Transverse colon (tissue), 4 donors: ENCODE results near the gene C10orf71. TPM values are rescaled to one million over a fixed set of nuclear protein-coding genes. Genes with fewer than 3 reads are reported as not detected.

ENCODE experiments used
- DNase-seq: peaks from one replicate; pipeline ENCODE4 v3.0.0-alpha.2; 2019
- H3K27ac ChIP-seq, 4 donors: fragments of 200-600 bp; sonication (generic); 2 replicates each; pipeline ENCODE4 v1.5.1; 2016 to 2018; ENCODE audit warnings: inconsistent platforms in 4 of 4
- H3K27me3 ChIP-seq: fragments of 200-600 bp; sonication (generic); 2 replicates; pipeline ENCODE4 v1.5.1; 2017; ENCODE audit warnings: inconsistent platforms
- H3K36me3 ChIP-seq, 4 donors: fragments of 200-600 bp; sonication (generic); 2 replicates each; pipeline ENCODE4 v1.5.1; 2017 to 2019; ENCODE audit warnings: inconsistent platforms in 4 of 4
- H3K4me1 ChIP-seq, 4 donors: fragments of 200-600 bp; sonication (generic); 2 replicates each; pipeline ENCODE4 v1.5.1; 2017 to 2020; ENCODE audit warnings: inconsistent platforms in 4 of 4
- H3K4me3 ChIP-seq, 4 donors: fragments of 200-600 bp; sonication (generic); 1 replicate in 1 of 4; 2 replicates in 3 of 4; pipeline versions ENCODE4 v1.5.1 to v1.6.1; 2017 to 2019; ENCODE audit warnings: inconsistent platforms in 4 of 4
- H3K9me3 ChIP-seq, 2 donors: fragments of 200-600 bp; sonication (generic); 2 replicates each; pipeline ENCODE4 v1.5.1; 2017 to 2019; ENCODE audit warnings: inconsistent platforms in 2 of 2
- EP300 ChIP-seq: sonication (generic); formaldehyde crosslinking; IDR thresholded peaks from one replicate; pipeline ENCODE4 v1.6.1; 2017; ENCODE audit warnings: antibody characterized with exemption, low read depth
- POLR2A ChIP-seq: fragments of 450-650 bp; IDR thresholded peaks from one replicate; pipeline ENCODE4 v1.6.1; 2016; ENCODE audit warnings: antibody characterized with exemption, mild to moderate bottlenecking, moderate library complexity
- POLR2AphosphoS5 ChIP-seq, 3 donors: sonication (generic); formaldehyde crosslinking; IDR thresholded peaks; one replicate each; pipeline ENCODE4 v1.6.1; 2016; ENCODE audit warnings: antibody characterized with exemption in 3 of 3
- WGBS, 2 donors: methylation state at CpG; one replicate each; pipeline ENCODE4 v1.1.5; 2018; ENCODE audit warnings: low coverage in 1 of 2; 5-methylcytosine and 5-hydroxymethylcytosine counted together
- in situ Hi-C, 4 donors: fragments of 200-750 bp; cut with MboI; loops; one replicate each; pipeline versions ENCODE4 v1.15.0 to v1.15.1; 2017; ENCODE audit warnings: low sequenced_read_pairs in 3 of 4, low pct_ligation_motif_present in 1 of 4, low pct_unique_long_range_greater_than_20kb in 1 of 4
- intact Hi-C: fragments of 100-400 bp; cut with DNase I; formaldehyde crosslinking; loops from one replicate; pipeline ENCODE4 v1.15.1; 2023; ENCODE audit warnings: low total_unique reads
- total RNA-seq, 4 donors: library from RNA; depleted of rRNA; stranded (reverse); fragments of >200 nt; gene quantifications; one replicate each; pipeline ENCODE4 v1.1.0, GENCODE V29; 2016
- TF ChIP-seq, protein P1 (sequence below), 5 experiments: fragments of 200-600 bp in 3 of 5; fragments of 450-650 bp in 2 of 5; sonication (generic) in 3 of 5; IDR thresholded peaks; 1 replicate in 2 of 5; 2 replicates in 3 of 5; pipeline ENCODE4 v1.5.1; 2016 to 2017; ENCODE audit warnings: antibody characterized with exemption in 5 of 5, inconsistent platforms in 3 of 5, mild to moderate bottlenecking in 2 of 5, moderate library complexity in 1 of 5

The C10orf71 gene
- total RNA-seq, 4 donors from 2014 or later = under 0.01 TPM; not detected in 3

GRCh38 chr10:49286686-49287085, 12.3 kb upstream of the C10orf71 start:
- in situ Hi-C loops = no loop called here
- no peaks in the 10 kb centered on the region for H3K9me3 ChIP-seq

DNA sequence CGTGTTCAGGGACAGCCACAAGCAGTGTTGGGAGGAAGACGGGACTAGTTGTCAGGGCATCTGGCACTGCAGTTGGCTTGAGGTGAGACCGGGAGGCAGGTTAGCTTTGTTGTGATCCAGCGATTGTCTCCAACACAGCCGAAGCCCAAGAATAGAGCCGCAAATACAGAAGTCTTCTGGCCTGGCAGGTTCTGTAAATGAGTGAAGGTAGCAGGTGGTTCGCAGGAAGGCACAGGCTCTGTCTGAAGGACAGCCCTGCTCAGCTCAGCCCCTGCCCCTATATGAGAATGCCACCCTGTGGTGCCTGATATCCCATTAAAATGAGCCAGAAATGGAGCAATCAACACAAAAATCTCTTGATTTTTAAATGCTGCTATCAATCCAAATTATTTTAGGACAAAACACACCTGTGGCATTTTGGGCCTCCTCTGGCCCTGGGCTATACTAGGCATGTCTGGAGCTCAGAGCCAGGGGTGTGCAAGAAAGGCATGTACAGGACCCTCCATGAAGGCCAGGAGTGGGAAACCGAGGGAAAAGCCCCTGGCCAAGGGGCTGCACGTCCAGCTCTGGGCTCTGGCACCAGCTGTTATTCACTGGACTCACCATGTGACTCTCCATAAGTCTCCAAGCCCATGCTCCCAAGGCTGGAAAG, 11.2 kb upstream of the C10orf71 start:
- no peaks in the 10 kb centered on the region for H3K9me3 ChIP-seq
- in situ Hi-C loops = no loop called here
- no peak for DNase-seq
- 82% methylated on average over 8 of the region's 9 CpGs; no CpG with 5 or more reads in 1 of the 2 donors for WGBS, 2 donors
- TF ChIP-seq POLR2A (no peak), POLR2AphosphoS5 (IDR thresholded peaks at IDR 0.05) (no peak), EP300 (no peak)
- TF ChIP-seq, protein P1, sequence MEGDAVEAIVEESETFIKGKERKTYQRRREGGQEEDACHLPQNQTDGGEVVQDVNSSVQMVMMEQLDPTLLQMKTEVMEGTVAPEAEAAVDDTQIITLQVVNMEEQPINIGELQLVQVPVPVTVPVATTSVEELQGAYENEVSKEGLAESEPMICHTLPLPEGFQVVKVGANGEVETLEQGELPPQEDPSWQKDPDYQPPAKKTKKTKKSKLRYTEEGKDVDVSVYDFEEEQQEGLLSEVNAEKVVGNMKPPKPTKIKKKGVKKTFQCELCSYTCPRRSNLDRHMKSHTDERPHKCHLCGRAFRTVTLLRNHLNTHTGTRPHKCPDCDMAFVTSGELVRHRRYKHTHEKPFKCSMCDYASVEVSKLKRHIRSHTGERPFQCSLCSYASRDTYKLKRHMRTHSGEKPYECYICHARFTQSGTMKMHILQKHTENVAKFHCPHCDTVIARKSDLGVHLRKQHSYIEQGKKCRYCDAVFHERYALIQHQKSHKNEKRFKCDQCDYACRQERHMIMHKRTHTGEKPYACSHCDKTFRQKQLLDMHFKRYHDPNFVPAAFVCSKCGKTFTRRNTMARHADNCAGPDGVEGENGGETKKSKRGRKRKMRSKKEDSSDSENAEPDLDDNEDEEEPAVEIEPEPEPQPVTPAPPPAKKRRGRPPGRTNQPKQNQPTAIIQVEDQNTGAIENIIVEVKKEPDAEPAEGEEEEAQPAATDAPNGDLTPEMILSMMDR (IDR thresholded peaks at IDR 0.05) = no peak
- intact Hi-C loops = no loop called here
- no peak overlapping the region for H3K4me3 ChIP-seq
- H3K27me3 ChIP-seq = no peaks in the 10 kb centered on the region
- no peak overlapping the region for H3K27ac ChIP-seq
- no peaks in the 10 kb centered on the region for H3K36me3 ChIP-seq
- H3K4me1 ChIP-seq = no peaks in the 10 kb centered on the region

More at GRCh38 chr10:49286686-49287085, 12.3 kb upstream of the C10orf71 start:
- H3K36me3 ChIP-seq = no peaks in the 10 kb centered on the region
- intact Hi-C loops = no loop called here
- no peak overlapping the region for H3K4me3 ChIP-seq
- no peak overlapping the region for H3K27ac ChIP-seq
- DNase-seq = no peak
- H3K4me1 ChIP-seq = no peaks in the 10 kb centered on the region
- TF ChIP-seq POLR2AphosphoS5 (IDR thresholded peaks at IDR 0.05) = no peak
- no peak for TF ChIP-seq POLR2A
- TF ChIP-seq EP300 = no peak
- TF ChIP-seq, protein P1 (IDR thresholded peaks at IDR 0.05) = no peak
- 62% methylated on average over 4 of the region's 4 CpGs; no CpG with 5 or more reads in 1 of the 2 donors for WGBS, 2 donors
- H3K27me3 ChIP-seq = no peaks in the 10 kb centered on the region

DNA sequence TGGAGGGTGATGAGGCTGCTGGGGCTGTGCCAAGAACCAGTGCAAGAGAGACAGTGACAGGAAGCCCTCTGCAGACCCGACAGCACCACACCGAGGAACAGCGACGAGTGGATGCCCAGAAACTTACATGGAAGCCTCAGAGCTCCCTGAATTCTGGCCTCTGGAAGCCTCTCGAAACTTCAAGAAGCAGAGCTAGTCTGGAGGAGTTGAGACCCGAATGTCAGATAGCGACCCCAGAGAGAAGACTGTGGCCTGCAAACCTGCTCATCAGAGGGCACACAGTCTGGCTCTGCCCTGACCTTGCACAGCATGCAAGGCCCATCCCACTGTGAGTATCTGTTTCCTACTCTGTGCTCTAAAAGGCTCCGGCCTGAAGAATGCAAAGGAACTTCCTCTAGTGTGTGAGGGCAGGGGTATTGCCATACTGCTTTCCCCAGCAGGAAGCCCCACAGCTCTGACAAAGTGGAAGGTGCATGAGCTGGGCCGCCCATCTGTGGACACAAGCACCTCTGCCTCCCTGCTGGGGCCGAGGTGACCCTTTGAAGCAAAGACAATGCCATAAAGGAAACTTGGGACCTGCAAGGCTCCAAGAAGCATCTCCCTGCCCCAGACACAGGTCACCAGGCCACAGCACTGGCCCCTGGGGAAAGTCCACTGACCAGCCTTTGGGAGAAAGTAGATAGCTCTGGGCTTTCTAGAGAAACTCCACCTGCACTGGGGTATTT, 10.5 kb upstream of the C10orf71 start:
- Histone ChIP-seq H3K27ac (no peak overlapping the region), H3K4me1 (no peaks in the 10 kb centered on the region), H3K36me3 (no peaks in the 10 kb centered on the region), H3K9me3 (no peaks in the 10 kb centered on the region), H3K27me3 (no peaks in the 10 kb centered on the region), H3K4me3 (no peak overlapping the region)
- no peak for TF ChIP-seq POLR2AphosphoS5 (IDR thresholded peaks at IDR 0.05)
- no peak for TF ChIP-seq POLR2A
- TF ChIP-seq EP300 = no peak
- TF ChIP-seq, protein P1 (IDR thresholded peaks at IDR 0.05) = no peak
- in situ Hi-C loops = no loop called here
- intact Hi-C loops = no loop called here
- WGBS, 2 donors = 81% methylated on average over 10 of the region's 10 CpGs; no CpG with 5 or more reads in 1 of the 2 donors
- DNase-seq = no peak

DNA sequence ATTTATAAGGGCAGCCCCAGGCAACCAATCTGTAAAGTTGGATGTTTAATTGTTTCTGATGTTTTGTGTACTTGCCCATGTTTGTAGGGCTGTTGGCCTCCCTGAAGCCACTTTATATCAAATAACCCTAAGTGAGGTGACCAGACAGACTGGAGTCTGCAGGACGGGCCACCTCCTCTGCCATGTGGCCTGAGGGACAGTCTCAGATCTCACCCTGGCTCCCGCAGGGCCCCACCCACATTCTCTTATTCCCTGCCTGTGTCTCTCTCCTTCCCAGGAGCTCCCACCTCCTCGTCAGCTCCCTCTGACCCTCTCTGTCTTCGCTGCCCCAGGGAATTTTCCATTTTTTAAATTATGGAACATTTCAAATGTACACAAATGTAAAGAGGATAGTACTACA, 9.5 kb upstream of the C10orf71 start:
- Histone ChIP-seq H3K27ac (no peak overlapping the region), H3K36me3 (no peaks in the 10 kb centered on the region), H3K4me1 (no peaks in the 10 kb centered on the region), H3K9me3 (no peaks in the 10 kb centered on the region), H3K27me3 (no peaks in the 10 kb centered on the region), H3K4me3 (no peak overlapping the region)
- in situ Hi-C loops (no loop called here), intact Hi-C loops (no loop called here)
- DNase-seq = no peak
- TF ChIP-seq EP300 (no peak), POLR2AphosphoS5 (IDR thresholded peaks at IDR 0.05) (no peak), POLR2A (no peak)
- TF ChIP-seq, protein P1 (IDR thresholded peaks at IDR 0.05) = no peak
- WGBS, 2 donors = 44 to 64% methylated on average over 4 of the region's 4 CpGs
